HG02973 (cell line): ENCODE results near the gene SCN8A.
"Not testable (repeated sequence)": the region's sequence is repeated elsewhere in the genome, so short reads cannot be mapped to it uniquely, and the experiment has no call there.

Experiments used
- ATAC-seq: cut with Tn5 transposase; IDR thresholded peaks from one replicate; pipeline ENCODE4 v1.9.1; 2021; ENCODE audit warnings: moderate library complexity; ENCODE audit not compliant: unreplicated experiment

The SCN8A gene

DNA sequence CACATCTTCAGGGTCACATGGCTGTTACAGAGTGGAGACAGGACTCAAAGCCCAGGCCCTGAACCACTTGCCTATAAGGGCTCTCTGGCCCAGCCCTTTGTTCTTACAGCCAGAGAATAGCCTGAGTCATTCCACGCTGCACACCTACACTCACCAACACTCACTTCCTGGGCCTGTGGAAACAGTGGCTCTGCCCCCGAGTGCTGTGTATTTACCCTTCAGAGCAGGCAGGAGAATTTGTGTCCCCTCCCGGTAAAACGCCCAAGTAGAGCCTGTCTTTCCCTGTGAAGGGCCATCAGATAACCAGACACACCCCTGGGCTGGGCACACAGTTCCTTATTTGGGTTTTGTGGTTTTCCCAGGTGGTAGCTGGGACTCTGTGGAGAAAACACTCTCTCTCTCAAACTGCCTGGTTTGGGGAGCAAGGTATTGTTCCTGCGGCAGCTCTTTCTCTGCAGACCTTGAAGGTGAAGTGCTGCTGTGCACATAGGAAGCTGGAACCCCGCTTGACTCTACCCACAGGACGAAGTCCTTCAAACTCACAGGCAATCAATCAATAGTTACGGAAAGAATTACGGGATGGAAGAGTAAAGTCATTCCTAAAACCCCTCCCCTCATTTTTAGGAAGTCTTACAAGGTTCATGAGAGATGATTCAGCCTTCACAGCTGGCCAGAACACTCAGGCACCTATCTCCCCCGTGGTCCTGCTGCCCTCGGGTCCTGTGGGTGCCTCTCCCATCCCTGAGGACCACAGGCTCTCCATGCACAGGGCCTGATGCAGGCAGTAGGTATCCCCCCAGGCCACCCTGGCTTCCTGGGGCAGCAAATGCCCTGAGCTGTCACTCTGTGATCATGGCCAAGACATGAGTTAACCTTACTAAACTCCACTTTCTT, 237.1 kb downstream of the SCN8A start:
- ATAC-seq: no peak

DNA sequence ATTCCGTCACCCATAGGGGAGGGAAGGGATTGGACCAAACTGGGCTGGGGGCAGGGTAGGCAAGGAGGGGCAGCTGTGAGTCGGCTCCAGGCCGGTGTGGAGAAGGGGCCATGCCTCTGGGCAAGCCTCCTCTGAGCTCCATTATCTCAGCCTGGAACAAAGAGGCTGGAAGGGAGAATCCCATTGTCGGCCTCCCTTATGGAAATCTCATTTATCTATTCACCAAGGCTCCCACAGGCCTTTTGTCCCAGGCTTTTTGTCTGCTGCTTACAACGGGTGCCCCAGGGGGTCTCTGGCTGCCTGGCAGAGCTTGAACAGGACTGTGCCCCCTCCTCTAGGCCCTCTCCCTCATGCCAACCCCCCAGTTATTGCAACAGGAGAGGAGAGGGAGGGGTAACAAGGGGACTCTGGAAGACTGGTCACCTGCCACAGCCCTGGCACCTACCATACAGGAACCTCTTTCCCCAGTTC, 238.0 kb downstream of the SCN8A start:
- ATAC-seq: no peak

DNA sequence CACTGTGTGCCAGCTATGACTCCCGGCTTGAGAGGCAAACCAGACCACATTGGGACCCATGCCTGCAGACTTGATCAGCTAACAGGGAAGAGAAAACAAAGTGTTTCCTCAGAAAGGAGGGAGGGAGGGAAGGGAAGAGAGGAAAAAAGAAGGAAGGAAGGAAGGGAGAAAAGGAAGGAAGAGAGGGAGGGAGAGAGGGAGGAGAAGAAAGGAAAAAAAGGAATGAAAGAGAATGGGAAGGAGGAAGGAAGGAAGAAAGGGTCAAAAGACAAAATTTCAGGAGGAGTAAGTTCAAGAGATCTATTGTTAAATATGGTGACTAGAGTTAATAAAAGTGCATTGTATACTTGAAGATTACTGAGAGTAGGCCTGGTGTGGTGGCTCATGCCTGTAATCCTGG, 238.6 kb downstream of the SCN8A start:
- ATAC-seq: no peak

DNA sequence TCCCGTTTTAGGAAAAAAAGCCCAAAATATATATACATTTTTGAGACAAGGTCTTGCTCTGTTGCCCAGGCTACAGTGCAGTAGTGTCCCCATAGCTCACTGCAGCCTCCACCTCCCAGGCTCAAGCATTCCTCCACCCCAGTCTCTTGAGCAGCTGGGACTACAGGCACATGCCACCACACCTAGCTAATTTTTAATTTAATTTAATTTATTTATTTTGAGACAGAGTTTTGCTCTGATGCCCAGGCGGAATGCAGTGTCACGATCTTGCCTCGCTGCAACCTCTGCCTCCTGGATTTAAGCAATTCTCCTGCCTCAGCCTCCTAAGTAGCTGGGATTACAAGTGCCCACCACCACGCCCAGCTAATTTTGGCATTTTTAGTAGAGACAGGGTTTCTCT, 240.8 kb downstream of the SCN8A start:
- not testable (repeated sequence) for ATAC-seq

DNA sequence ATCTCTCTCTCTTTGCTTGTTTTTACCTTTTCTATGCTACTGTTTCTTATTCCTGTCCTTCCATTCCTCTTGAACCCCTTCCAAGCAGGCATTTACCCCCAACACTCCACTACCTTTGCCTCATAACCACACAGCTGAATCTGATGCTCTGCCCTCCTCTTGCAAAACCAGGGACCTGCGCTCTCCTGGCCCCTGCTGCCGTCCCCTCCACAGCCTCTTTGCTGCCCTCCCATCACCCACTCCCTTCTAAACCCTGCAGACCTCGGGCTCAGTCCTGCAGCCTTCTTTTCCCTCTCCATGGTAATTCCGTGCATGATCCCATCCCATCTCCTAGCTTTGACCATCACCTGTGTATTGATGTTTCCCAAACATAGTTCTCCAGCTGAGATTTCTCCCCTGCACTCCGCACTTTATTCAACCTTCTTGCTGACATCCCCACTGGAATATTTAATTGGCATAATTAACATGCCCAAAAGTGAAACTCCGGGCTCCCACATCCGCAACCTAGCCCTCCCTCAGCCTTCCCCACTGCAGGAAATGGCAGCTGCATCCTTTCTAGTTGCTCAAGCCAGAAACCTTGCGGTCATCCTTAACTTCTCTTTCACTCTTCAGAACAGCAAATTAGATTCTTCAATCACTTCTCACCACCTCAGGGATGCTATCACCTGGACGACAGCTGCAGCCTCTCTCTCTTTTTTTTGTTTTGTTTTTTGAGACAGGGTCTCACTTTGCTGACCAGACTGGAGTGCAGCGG, 241.5 kb downstream of the SCN8A start:
- no peak for ATAC-seq

DNA sequence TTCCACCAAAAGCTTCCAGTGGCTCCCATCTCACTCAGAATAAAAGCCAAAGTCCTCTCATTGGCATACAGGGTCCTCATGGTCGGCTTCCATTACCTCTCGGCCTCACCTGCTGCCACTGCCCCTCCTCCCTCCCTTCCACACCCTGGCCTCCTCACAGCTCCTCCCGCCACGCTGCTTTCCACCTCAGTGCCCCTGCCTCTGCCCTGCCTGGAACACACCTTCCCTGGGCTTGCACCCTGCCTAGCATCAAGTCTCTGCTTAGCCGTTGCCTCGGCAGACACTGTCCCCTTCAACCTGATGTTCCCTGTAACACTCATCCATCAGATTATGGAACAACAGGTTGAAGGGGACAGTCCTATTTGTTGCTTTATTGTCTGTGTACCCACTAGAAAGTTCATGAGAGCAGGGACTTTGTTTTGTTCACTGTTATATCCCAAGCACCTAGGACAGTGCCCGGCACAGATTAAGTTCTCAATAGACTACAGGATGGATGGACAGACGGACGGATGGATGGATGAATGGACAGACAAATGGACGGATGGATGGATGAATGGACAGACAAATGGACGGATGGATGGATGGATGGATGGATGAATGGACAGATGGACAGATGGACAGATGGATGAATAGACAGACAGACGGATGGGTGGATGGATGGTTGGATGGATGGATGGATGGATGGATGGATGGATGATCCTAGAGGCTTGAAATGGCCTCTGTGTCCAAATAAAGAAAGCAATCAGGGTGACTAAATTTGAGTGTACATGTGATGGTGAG, 242.6 kb downstream of the SCN8A start:
- no peak for ATAC-seq

DNA sequence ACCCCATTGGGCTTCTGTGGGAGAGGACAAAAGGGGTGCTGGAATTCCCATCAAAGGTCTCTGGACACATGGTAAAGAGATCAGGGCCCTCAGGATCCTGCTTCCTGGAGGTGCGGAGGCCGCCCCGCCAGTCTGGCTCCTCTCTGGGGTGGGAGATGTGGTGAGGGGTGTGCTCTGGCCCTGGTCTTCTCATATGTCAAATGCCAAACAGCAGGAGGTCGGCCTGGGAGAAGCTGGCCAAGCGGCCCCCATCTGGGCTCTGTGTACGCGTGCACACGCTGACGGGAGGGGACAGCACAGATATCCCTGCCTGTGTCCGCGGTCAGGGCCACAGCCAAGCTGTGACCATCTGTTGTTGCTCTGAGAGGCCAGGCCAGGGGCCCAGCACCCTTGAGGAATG, 243.4 kb downstream of the SCN8A start:
- no peak for ATAC-seq

DNA sequence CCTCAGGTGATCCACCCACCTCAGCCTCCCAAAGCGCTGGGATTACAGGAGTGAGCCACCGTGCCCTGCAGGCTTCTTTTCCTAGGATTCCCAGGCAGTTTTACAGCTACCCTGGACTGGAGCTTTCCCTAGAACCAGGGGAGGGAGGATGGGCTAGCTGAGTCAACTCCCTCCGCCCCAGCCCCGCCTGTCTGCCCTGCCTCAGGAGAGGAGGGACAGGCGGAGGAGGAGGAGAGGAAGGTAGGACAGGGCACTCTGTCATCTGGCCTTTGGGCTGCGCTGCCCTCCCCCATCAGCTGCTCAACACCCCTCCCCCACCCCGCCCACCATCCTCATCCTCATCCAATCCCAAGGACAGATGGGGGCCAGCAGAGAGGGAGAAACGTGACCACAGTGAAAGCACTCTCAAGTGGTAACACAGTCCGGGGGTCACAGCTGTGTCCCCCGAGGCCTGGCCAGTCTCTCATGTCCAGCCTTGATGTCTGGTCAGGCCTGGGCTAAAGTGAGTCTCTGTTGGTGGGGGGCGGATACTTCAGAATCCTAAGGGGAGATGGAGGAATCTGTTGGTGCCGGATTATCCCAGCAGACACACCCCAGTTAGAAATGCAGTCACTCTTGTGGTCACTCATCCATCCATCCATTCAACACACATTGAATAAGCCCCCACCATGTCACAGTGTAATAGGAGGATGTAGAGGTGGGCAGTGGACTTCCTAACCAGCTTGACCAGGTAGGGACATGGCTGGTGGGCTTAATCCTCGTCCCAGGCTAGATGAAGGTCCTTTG, 245.2 kb downstream of the SCN8A start:
- ATAC-seq: no peak

DNA sequence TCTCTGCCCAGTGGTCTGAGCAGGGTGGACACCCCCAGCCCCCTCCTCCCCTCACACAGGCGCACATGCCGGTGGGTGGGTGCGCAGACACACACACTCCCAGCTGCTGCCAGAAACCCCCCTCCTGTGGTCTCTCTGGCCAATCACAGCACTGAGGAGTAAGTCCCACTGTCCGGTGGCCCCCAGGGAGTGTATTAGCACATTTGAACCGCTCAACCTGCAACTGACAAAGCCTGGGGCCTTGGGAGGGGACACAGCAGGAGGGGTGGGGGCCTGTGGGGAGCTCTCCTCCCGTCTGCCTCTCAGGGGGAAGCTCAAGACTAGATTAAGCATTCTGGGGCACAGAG, 245.8 kb downstream of the SCN8A start:
- no peak for ATAC-seq

DNA sequence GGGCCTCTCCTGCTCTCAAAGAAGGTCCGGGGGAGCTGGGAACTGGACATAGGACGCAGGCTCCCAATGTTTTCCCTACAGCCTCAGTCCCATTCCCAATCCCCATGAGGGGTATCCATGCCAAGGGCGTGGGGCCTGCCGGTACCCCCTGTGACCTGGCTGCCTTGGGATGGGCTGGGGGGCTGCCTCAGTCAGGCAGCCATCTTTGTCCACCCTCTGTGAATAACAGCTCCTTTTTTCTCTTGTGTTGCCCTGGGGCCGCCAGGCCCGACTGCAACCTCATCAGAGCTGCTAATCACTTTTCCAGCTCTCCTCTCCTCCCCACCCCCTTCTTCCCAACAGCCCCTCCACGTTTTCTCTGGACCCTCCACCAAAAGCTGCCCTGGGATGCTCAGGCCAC, 246.3 kb downstream of the SCN8A start:
- ATAC-seq: no peak

DNA sequence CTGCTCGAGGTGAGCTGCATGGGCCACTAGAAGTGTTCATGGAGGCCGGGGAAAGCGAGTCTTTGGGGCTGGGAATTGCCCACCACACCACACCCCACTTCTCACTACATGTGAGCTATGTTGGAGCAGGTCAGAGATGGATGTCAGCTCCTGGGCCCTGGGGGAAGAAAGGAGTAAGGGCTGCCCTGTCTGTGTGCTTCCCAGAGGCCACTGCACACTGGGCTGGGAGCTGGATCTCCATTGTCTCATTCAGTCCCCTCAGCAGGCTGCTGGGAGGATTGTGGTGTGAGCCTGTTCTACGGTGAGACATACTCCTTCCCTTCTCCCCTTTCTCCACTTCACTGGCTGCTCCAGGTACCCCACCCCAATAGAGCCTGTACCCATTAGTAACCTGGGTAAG, 247.0 kb downstream of the SCN8A start:
- no peak for ATAC-seq

DNA sequence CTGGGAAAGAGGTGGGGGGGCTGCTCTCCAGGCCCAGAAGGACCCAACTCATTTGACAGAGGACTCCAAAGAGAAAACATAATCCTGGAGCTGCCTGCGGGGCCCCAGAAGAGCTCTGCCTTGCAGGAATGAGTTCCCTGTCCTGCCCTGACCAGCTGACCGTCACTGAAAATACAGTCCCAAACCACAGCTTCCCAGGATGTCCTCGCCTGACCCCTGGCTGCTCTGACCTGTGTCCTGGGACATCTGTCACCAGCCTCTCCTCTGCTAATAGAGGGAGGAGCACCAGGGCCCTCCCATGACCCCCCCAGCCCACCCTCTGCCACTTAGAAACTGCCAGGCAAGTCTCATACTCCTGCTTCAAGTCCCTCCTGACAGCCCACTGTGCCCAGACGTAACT, 247.7 kb downstream of the SCN8A start:
- ATAC-seq: no peak

DNA sequence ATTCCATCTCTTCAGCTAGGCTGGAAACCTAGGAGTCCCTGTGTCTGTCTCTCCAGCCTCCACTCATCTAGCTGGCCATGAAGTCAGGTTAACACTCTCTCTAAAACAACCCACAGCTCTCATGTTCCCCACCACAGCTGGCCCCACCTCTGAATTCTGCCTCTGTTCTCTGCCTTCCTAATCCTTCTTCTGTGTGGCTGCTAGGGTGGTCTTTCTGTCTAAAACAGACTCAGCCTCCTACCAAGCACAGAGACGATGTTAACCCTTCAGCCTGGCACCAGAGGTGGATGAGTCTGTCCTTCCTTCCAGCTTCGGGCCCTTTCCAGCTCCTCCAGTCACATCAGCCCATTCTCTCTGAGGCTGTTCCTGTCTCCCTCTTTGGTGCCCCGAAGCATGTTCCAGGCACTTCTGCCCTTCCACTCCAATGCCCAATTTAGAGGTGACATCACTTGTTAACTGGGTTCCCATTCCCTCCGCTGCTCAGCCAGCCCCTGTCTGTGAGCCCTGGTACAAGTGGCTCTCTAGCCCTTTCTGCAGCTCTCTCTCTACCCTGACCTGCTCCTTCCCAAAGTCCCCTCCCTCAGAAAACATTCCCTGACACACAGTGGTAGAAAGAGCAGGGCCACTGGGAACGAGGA, 248.4 kb downstream of the SCN8A start:
- ATAC-seq: no peak

DNA sequence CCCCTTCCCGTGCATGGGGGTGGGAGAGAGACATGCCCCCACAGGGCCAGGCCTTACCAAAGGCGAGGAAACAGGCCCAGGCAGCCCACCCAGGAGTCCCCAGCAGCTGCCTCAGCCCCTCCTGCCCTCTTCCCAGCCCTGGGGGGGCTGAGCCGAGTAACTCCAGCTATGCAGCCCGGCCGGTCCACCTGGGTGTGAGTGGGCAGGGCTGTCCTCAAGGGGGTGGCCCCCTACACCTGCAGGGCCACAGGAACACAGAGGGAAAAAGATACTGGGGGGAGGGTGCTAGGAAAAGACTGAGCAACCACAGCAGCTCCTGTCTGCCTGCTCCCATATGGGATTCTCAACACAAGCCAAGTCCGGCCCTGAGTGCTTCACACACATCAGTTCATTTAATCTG, 249.9 kb downstream of the SCN8A start:
- no peak for ATAC-seq

DNA sequence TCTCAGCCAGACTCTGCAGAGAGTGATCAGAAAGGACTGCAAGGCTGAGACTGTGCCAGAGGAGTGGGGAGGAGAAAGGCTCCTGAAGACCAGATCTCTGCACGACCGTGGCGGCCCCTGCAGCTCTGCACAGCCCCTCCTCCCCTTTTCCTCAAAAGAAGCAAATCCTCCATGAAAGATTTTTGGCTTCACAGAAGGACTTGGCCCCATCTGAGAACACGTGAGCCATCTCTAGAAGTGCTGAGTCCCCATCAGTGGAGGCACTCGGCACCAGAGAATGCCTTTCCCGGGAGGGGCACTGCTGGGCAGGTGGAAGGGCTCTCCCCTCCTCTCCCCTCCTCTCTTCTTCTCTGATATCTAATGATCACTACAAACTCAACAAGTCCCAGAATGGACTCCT, 250.7 kb downstream of the SCN8A start:
- ATAC-seq: no peak

DNA sequence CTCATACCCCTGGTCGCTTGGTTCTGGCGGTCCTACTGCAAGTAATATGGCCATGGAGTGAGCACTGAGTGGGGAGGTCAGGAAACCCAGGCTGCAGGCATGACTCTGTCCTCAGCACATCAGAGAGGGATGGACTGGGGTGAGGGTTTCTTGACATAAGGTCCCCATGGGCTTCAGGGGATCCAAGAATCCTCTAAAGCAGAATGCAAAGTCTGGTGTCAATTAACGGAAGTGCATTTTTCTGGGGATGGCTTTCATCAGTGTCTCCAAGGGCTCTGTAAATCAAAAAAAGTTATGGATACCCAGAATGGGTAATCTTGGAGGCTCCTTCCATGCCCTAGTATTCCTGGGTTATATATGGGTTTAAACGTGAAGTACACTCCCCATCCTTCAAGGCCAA, 253.8 kb downstream of the SCN8A start:
- ATAC-seq: no peak

DNA sequence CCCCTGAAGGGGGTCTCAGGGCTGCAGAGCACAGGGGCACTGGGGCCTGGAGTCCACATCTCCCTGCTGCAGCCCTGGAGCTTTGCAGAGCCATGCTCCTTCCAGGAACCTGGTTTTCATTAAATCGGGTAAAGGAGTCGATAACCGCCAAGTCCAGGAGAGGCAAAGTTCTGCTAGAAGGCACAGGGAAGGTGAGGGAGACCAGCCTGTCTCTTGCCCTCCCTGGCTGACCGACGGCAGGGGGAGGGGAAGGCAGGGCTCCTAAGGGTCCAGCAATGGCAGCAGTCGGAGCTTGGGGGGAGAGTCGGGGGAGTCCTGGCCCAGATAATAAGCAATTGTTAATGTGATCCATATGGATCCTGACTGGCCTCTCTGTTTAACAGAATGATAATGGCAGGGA, 254.4 kb downstream of the SCN8A start:
- no peak for ATAC-seq

DNA sequence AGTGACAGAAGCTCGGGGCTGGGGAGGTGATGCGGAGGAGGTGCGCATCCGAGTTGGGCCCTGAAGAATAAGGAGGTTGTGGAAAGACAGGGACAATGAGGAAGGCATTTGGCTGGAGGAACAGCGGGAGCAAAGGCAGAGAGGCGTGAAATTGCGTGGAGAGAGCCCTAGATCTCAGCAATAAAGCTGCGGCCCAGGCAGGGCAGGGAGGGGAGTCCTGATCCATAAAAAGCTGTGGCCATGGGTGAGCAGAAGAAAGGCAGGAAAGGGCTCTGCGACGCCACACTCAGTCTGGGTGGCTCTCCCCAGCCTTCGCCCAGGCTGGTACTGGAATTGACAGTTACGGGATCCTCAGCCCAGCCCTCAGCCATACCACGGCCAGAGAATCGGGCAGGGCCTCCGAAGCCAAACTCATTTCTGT, 255.2 kb downstream of the SCN8A start:
- ATAC-seq: no peak

DNA sequence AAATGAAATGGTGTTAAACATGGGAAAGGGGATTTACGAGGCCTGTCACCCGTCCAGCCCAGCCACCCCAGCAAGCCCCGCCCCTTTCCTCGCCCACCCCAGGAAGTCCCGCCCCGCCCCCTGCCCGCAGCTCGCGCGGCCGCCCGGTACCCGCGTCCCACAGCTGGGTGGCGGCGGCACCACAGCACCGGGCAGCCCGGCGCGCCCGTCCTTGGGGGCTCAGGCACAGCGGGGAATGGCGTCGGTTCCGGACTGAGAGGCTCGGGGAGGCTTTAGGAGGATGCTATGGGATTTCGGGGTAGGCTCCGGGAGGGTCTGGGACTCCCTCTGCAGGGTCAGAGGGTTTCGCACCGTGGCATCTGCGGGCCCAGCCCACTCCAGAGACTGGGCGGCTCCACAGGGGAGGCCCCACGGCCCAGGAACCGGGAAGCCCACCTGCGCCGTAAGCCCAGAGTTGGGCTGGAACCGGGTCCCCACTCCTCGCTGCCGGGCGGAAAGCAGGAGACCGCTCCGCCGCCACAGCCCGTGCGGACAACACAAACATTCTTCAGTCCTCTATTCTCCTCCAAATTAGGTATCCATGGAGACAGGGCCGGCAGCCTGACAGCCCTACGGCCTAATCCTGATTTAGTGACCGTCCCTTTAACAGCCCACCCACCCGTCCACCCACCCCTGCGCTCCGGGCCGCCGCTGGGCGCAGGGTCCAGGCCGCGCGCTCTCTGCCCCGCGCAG, 256.0 kb downstream of the SCN8A start:
- ATAC-seq: no peak
